NCI-H2227 (cell line): Measurements from ENCODE around the gene MET.
"Not testable (repeated sequence)": the region's sequence is repeated elsewhere in the genome, so short reads cannot be mapped to it uniquely, and the experiment has no call there.

Experiments
- DNase-seq: peaks from one replicate; lab custom pipeline; 2025; ENCODE audit not compliant: unreplicated experiment; lab: John Stamatoyannopoulos, UW

MET gene

DNA sequence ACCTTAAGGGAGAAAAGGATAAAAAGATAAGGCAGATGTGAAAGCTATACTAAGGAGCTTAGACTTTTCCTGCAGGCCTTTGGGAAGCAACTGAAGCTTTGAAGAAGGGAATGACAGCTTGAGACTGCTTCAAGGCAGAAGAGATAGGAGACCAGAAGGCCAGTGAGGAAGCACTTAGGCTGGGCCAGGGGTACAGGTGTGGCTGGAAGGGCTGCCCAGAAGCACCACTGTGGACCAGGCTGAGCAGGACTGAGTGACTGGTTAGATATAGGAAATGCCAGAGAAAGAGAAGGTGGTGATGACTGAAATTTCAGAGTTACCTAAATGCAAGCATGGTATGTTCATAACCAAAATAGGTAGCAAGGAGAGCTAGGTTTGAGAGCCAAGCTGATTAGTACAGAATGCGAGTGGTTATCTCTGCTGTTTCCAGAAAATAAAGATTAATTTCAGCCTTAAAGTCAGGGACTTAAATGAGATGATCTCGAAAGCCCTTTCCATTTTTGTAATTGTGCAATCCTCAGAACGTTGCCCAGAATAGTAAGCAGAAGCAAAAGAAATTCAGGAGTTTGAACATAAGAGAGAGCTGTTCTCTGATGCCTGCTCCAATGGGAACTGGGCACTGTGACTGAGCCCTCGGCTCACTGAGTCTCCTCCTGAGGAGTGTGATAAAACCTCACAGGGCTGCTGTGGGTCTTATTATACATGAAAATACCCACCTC is 54.9 kb downstream of the MET start:
- no peak for DNase-seq

DNA sequence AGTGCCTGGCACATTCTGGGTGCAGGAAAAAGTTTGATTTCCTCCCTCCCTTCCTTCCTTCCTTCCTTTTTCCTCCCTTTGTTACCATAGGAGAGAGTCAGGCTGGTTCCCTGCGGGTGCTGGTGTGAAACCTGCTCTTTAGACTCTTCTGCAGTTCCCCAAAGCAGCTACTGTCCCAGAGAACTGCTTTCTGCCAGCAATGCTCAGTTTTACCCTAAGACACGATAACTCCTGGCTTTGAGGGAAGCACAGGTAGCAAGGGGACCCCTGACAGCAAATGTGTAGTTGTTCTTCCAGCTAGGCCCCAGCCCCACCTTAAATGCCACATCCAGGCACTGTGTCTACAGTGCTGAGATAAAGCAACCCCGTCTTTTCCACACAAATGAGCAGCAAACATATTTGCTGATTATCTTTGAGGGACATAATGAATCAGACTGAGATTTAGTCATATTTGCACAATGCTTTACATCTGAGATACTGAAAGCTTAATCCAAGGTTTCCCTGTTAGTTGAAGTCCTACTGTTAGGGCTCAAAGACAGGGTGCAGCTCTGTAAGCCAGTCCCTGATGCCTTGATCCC is 55.5 kb downstream of the MET start:
- DNase-seq: no peak

DNA sequence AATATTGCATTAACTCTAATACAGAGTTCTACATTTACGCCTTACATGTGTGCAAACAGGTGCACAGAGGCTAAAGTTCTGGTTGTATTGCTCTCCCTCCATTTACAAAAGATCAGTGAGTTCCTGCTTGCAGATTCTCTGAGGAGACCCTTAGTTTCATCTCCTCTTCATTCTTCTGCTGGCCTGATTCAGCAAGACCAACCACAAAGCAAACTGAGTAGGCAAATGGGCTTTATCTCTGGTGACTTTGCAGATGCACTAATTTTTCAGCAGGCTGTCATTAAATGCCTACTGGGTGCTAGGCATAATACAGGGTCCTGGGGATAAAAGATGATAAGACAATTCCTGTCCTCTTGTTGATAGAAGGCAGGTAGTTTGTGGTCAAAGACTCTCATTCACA is 56.4 kb downstream of the MET start:
- DNase-seq: no peak

DNA sequence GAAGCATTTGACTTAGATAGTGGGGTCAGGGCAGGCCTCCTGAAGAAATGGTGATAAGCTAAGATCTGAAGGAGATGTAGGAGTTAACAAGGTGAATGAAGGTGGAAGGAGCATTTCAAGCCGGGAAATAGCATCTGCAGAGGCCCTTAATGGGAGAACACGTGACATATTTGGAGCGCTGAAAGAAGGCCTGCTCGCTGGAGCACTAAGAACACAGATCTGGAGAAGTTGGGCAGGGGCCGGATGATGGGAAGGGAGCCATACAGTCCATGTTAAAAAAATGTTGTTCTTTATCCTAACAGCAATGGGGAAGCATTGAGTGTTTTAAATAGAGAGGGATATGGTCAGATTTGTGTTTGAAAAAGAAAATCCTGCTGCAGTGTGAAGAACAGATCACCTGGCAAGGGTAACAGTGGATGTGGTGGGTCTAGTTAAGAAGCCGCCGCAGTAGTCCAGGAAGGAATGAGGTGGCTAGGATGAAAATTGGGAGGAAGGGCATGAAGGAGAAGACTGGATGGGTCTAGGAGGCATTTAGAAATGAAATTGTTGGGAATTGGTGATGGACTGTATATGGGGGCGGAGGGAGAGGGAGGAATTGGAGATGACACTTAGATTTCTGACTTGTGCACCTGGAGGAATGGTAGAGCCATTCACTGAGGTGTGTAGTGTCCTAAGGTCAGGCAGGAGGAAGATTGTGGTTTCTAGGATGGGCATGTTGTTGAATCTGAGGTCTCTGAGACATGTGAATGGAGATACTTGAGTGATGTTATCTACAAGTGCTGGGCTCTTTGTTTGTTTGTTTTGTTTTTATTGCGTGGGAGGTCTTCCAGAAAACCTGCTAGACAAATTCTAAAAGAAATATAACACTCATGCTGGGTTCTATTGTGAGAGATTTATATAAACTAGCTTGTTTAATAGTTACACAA is 58.4 kb downstream of the MET start:
- DNase-seq: no peak

DNA sequence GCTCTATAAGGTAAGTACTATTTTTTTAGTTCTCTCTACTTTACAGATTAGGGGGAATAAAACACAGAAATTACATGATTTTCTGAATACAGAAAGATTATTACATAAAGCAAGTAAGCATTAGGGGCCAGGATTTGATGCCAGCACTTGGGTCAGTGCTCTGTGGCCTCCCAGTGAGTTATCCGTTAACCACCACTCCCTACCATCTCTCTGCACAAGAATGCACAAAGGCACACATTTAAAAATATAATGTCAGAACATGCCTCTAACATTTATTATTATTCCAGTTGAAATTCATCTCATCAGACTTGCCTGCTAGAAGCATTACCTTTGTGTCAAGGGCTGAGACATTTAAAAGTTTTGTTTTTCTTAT is 59.0 kb downstream of the MET start:
- no peak for DNase-seq

DNA sequence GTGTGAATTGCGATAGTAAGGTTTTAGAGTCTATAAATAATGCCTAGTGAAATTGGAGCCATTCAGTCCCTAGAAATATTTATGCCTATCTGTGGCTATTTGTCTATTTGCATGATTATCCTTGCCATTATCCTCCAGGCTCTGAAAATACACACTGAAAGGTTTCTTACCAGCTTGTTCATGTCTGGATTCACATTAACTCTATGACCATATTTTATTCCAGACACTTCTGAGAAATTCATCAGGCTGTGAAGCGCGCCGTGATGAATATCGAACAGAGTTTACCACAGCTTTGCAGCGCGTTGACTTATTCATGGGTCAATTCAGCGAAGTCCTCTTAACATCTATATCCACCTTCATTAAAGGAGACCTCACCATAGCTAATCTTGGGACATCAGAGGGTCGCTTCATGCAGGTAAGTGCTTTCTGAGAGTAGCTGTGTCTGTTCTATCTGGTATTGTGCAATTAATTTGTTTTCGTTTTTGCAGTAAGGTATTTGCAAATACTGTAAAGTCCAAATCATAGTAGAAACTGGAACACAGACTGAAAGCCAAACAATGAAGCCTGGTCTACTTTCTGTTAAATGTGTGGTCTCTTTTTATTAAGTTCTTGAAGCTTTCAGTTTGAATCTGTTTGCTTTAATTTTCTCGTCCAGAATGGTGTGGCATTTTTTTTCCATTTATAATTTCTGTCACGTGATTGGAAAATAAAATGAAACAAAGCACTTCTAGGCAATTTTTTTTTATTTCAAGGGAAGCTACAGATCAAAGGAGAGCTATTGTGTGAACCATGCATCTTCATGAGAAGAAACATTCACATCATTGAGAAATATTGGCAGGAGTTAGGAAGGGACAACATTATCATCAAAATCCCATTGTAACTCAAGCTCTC is 59.7 kb downstream of the MET start:
- DNase-seq: no peak

DNA sequence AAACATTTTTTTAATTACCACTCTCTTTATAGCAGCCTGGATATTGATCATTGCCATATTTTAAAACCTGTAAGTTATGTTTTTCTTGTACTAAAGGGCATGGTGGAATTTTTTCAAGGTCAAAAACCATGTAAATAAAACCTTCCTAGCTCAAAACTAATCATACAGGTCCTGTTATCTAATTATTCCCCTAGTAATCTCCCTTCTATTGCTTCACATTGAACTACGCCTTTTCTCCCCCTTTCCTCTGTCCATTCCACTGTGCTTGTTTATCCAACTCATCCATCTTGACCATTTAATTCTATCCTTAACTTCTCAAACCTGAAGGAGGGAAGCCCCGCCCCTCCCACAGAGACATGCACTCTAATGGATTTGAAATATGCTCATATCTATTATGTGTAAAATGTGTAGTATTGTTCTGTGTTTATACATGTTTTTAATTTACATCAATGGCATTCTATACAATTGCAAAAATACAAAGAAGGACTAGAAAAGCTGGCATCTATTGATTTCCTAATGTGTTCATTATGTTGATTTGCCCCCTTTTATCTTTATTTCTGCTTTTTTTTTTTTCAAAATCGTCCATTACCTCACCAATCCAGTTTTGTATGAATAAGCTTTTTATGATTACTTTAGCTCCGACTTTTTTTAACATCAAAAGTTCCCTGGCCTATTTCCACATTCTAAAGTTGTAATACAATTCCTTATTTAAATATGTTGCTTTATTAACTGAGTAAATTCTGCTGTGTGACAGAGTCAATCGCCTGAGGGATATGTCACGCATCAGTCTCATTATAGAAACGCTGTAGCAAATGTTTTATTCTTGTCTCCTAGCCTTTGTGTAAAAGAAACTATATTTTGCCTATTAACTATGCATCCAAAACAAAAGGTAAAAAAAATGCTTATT is 61.0 kb downstream of the MET start:
- no peak for DNase-seq

DNA sequence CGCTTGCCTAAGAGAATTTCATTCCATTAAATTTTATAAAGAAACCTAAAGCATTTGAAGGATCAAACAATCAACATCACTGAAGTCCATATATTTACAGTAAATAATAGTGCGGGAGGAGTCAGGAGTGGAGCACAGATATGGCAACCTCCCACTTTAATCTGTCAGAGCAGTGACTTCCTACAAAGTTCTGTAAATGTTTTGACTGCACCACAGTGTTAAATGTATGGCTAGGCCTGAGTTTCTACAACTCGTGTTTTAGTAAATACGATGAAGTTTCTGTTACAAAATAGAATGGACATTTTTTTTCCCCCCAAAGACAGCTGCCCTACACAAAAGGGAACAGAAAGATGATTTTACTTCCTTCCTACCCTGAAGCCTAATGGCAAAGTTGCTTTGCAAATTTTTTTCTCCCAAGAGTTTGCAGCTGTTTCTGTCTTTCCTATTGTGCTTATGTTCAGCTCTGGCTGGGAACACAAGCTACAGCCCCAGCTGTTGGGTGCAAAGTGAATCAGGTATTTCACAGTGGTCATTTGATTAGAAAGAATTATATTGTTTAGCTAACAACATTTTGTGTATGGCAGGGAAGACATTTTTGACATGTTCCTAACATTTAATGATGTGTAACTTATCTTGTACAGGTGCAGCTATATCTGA is 62.1 kb downstream of the MET start:
- no peak for DNase-seq

DNA sequence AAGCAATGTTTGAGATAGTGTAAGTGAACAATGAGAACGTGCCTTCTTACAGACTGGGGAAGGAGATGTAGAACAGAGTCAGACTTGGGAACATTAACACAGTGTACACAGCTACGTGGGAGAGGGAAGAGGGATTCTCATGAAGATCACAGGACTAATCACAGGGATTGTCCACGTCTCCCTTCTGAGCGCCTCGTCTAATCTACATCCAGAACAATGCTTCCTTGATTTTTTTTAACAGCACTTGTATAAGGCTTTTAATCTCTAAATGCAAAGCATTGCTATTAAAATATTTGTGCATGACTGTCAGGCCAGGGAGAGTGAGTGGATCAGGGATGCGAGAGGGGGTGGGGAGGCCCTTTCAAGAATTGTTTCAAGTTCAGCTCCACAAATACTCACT is 62.7 kb downstream of the MET start:
- no peak for DNase-seq

DNA sequence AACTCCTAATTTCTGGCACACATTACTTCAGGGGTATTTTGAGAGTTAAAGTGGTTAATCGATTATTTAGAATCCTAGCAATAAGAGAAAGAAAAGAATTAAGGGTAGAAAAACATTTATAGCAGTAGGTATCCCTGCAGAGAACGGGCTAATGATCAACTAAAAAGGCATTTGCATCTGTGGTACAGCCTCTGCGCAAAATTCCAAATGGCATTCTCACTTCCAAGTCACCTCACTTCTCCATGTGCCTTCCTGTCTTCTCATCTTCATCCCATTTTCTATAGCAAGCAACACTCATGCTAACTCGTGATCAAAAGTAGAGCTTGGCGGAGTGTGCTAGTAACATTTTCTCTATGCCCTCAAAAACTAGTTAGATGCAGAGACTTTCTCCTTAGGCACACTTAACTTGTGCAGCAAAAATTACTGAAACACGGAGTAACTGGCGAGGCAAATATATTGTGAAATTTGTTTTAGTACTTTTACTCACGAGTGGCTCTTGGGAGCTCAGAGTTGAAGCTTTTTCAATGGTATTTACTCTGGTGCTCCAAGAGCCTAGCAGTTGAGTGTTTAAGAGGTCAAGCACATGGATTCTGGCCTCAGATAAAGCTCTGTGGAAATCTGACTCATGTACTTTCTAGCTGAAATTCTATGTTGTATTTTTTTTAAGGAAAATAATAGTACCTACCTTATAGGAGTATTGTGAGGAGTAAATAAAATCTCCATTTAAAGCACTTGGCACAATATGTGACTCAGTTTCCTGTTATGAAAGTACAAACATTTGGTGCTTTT is 65.1 kb downstream of the MET start:
- DNase-seq: no peak

DNA sequence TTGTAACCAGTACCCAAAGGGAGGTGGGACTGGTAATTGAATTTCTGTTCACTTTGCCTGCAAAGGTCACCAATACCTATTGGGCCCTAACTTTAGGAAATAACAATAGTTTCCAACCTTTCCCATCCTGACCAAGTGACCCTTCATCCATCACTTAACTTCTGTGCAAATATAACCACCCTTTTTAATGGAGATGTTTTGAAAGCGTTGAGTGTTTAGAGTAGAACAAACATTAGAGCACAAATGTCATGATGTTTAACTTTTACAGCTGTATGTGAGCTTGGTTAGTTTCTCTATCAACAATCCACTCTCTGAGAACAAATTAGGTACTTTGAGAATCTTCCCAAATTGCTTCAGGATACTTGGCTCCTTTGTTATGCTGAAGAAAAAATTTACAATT is 66.4 kb downstream of the MET start:
- no peak for DNase-seq

DNA sequence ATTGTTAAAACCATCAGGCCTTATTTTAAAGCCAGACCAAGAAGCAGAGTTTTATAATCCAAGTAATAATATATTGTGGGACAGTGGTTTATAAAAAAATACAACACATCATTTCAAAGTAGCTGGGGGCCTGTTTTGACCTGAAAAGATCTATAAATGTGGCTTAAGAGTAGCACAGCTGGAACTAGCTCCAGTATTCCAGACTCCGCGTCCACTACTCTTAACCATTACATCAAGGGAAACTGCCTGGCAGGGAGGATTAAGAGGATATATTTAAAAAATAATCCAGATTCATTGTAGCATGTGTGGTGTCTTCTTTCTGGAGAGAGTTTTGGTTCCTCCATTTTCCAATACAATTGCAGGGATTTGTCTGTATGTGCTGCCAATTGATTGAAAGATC is 67.3 kb downstream of the MET start:
- DNase-seq: no peak

DNA sequence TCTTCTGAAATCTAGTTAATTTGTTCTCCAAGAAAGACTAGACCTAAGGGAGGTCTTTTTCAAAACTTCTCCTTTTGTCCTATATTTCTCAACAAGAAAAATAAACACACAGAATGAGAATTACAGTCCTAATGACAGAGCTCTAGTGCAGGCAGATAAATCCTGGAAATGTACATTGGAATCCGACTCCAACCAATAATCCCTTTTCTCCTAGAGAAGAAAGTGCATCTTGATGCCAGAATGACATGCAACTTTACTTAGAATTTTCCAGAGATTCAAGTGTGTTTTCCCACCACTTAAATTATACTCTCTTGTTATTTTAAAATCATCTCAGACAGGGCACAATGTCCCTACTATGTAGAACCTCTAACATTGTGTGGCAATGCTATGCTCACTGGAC is 68.2 kb downstream of the MET start:
- DNase-seq: no peak

DNA sequence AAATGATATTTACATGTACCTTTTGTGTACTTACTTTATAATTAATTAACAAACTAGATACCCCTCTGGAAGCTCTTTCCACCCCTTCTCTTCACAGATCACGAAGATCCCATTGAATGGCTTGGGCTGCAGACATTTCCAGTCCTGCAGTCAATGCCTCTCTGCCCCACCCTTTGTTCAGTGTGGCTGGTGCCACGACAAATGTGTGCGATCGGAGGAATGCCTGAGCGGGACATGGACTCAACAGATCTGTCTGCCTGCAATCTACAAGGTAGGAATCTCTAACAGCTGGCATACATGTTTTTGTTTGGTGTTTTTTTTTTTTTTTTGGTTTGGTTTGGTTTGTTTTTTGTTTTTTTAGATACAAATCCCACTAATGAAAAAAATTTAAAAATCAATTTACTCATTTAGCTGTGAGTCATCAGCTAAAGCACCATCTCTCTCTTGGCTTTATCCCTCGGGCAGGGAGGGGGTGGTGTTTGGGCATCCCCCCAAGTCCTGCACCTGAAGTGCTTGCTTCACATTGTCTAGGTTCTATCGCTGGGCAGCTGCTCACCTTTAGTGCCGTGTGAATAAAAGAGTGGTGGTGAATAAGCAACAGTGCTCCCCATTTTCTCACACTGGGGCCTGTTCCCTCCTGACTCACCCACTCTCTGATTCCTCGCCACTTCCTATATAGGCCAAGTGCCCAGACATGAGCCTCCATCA is 68.9 kb downstream of the MET start:
- no peak for DNase-seq

DNA sequence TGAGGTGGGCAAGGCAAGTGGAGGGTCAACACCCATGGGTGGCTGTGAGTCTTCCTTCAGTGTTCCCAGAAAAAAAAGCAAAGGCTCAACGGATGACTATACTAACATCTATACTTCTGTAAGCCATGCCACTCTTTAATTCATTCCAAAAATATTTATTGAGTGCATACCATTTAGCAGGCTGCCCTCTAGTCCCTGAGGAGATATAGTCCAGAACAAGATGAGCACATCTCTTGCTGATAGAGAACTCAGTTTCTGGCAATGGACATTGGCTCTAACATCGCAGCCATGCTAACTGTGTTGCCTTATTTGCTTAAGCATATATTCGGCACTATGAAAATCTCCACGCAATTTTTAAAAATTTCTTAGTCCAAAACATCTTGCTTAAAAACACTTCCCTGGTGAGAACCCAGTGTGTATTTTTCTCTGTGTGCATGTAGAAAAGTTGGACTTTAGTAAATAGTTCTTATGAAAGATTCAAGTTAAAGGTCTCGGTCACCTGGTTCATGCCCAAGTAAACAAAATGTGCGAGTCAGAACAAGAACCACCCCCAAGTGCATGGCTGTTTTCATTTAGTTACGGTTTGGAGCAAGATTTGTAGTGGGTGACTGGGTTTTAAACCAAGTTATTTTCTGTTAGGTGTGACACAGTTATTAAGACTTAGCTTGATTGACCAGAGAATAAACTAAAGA is 69.8 kb downstream of the MET start:
- DNase-seq: no peak

DNA sequence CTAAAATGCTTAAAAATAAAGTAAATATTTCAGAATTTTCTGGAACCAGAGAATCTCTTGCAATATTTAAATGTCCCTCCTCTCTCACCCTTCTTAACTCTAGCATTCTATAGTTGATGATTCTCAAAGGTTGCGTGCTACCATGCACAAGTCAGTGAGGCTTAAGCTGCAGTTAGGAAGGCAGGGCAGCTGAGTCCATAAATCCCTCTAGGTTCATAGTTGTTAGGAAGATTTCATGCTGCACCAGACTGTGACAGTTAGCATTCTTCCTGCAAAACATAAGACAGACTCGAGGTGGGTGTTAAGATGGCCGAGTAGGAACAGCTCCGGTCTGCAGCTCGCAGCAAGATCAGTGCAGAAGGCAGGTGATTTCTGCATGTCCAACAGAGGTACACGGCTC is 70.6 kb downstream of the MET start:
- DNase-seq: no peak

DNA sequence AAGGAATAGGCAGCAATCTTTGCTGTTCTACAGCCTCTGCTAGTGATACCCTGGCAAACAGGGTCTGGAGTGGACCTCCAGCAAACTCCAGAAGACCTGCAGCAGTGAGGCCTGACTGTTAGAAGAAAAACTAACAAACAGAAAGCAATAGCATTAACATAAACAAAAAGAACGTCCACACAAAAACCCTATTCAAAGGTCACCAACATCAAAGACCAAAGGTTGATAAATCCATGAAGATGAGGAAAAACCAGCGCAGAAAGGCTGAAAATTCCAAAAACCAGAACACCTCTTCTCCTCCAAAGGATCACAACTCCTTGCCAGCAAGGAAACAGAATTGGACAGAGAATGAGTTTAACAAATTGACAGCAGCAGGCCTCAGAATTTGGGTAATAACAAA is 71.8 kb downstream of the MET start:
- DNase-seq: not testable (repeated sequence)

DNA sequence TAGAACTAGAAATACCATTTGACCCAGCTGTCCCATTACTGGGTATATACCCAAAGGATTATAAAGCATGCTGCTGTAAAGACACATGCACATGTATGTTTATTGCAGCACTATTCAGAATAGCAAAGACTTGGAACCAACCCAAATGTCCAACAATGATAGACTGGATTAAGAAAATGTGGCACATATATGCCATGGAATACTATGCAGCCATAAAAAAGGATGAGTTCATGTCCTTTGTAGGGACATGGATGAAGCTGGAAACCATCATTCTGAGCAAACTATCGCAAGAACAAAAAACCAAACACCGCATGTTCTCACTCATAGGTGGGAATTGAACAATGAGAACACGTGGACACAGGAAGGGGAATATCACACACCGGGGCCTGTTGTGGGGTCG is 74.4 kb downstream of the MET start:
- not testable (repeated sequence) for DNase-seq
